OCI-LY3 (cell line): Measurements from ENCODE around the gene URI1.
"Not testable (repeated sequence)": the region's sequence is repeated elsewhere in the genome, so short reads cannot be mapped to it uniquely, and the experiment has no call there.

Source experiments
- H2AFZ ChIP-seq: fragments of 200-600, 300-600 bp; shearing (Covaris generic); 2 replicates; pipeline ENCODE4 v1.6.0; 2014; ENCODE audit warnings: antibody characterized with exemption, low read depth, low read length
- H3K27ac ChIP-seq: fragments of 200-600, 300-600 bp; sonication (generic); 2 replicates; pipeline ENCODE4 v1.5.1; 2014; ENCODE audit warnings: mild to moderate bottlenecking, low read length, moderate library complexity, mixed read lengths
- H3K27me3 ChIP-seq: fragments of 200-600, 300-600 bp; sonication (generic); 2 replicates; pipeline ENCODE4 v1.6.1; 2014; ENCODE audit warnings: low read depth, low read length, mixed read lengths
- H3K36me3 ChIP-seq: fragments of 200-600, 300-600 bp; sonication (generic); replicated peaks from 2 replicates; pipeline ENCODE3; 2014; ENCODE audit warnings: low read depth, low read length, mixed read lengths
- H3K4me1 ChIP-seq: fragments of 300-600, 200-600 bp; sonication (generic); 2 replicates; pipeline ENCODE4 v1.6.1; 2014; ENCODE audit warnings: low read length, mixed read lengths
- H3K4me2 ChIP-seq: fragments of 200-600, 300-600 bp; sonication (generic); 2 replicates; pipeline ENCODE4 v1.6.1; 2014; ENCODE audit warnings: low read length, mixed read lengths
- H3K4me3 ChIP-seq: fragments of 300-600, 200-600 bp; sonication (generic); 2 replicates; pipeline ENCODE4 v1.5.1; 2014; ENCODE audit warnings: antibody characterized with exemption, mild to moderate bottlenecking, low read length, moderate library complexity
- H3K79me2 ChIP-seq: fragments of 300-600, 200-600 bp; shearing (Covaris generic); 2 replicates; pipeline ENCODE4 v1.6.1; 2014; ENCODE audit warnings: mild to moderate bottlenecking, low read length, mixed read lengths
- H3K9ac ChIP-seq: fragments of 300-600, 200-600 bp; shearing (Covaris generic); 2 replicates; pipeline ENCODE4 v1.6.0; 2014; ENCODE audit warnings: mild to moderate bottlenecking, low read length, moderate library complexity
- H3K9me3 ChIP-seq: fragments of 200-600, 300-600 bp; shearing (Covaris generic); 2 replicates; pipeline ENCODE4 v1.6.1; 2014; ENCODE audit warnings: low read length, mixed read lengths; ENCODE audit not compliant: insufficient read depth
- H4K20me1 ChIP-seq: fragments of 200-600, 300-600 bp; sonication (generic); 2 replicates; pipeline ENCODE4 v1.6.1; 2016; ENCODE audit warnings: low read length, mixed read lengths; ENCODE audit not compliant: insufficient read depth
- EZH2phosphoT487 ChIP-seq: fragments of 200-600 bp; shearing (Covaris generic); IDR thresholded peaks from 2 replicates; pipeline ENCODE4 v1.6.1; 2018; ENCODE audit warnings: antibody characterized with exemption, mixed run types, low read depth
- TF ChIP-seq, protein P1 (sequence below): fragments of 200-600, 300-600 bp; sonication (generic); IDR thresholded peaks from 2 replicates; pipeline ENCODE4 v1.5.1; 2014; ENCODE audit warnings: antibody characterized with exemption, low read length, low read depth

The URI1 gene

DNA sequence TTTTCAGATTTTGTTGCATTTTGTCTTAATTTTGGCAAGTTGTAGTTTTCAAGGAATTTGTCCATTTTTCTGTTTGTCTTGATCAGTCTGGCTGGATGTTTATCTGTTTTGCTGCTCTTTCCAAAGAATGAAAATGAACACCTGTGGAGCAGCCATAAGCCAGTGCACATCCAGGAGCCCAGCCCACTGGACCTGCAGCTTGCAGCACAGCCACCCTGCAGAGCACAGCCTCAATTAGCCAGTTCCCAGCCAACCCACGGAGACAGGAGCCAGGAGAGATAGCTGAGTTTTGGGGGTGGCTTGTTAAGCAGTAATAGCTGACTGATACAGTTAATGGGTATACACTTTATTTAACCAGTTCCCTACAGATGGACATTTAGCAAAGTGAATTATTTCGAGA is 38.0 kb upstream of the URI1 start:
- Histone ChIP-seq H3K27me3 (no peaks in the 10 kb centered on the region; the same call in 1 of the 2 replicates), H3K4me3 (no peak overlapping the region), H3K4me1 (no peaks in the 10 kb centered on the region), H2AFZ (no peak overlapping the region), H3K79me2 (no peaks in the 10 kb centered on the region), H3K9me3 (no peaks in the 10 kb centered on the region), H3K27ac (no peak overlapping the region), H3K36me3 (no peaks in the 10 kb centered on the region), H4K20me1 (no peaks in the 10 kb centered on the region), H3K9ac (no peak overlapping the region), H3K4me2 (no peak overlapping the region)
- TF ChIP-seq, protein P1, sequence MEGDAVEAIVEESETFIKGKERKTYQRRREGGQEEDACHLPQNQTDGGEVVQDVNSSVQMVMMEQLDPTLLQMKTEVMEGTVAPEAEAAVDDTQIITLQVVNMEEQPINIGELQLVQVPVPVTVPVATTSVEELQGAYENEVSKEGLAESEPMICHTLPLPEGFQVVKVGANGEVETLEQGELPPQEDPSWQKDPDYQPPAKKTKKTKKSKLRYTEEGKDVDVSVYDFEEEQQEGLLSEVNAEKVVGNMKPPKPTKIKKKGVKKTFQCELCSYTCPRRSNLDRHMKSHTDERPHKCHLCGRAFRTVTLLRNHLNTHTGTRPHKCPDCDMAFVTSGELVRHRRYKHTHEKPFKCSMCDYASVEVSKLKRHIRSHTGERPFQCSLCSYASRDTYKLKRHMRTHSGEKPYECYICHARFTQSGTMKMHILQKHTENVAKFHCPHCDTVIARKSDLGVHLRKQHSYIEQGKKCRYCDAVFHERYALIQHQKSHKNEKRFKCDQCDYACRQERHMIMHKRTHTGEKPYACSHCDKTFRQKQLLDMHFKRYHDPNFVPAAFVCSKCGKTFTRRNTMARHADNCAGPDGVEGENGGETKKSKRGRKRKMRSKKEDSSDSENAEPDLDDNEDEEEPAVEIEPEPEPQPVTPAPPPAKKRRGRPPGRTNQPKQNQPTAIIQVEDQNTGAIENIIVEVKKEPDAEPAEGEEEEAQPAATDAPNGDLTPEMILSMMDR: no peak
- TF ChIP-seq EZH2phosphoT487: no peak

GRCh38 chr19:29908963-29909944 is 32.8 kb upstream of the URI1 start:
- Histone ChIP-seq H2AFZ (no peak overlapping the region), H4K20me1 (no peaks in the 10 kb centered on the region), H3K79me2 (no peaks in the 10 kb centered on the region), H3K4me2 (no peak overlapping the region), H3K9me3 (no peaks in the 10 kb centered on the region), H3K9ac (no peak overlapping the region), H3K36me3 (no peaks in the 10 kb centered on the region), H3K27me3 (no peaks in the 10 kb centered on the region), H3K4me1 (no peaks in the 10 kb centered on the region), H3K27ac (no peak overlapping the region), H3K4me3 (no peak overlapping the region)
- TF ChIP-seq, protein P1: no peak
- TF ChIP-seq EZH2phosphoT487: no peak

GRCh38 chr19:29914933-29915332 is 27.1 kb upstream of the URI1 start:
- no peak overlapping the region for H3K4me3 ChIP-seq
- H3K9me3 ChIP-seq: no peaks in the 10 kb centered on the region
- H3K27me3 ChIP-seq: no peaks in the 10 kb centered on the region; the same call in 1 of the 2 replicates
- no peak overlapping the region for H3K9ac ChIP-seq
- TF ChIP-seq, protein P1: no peak
- no peak for TF ChIP-seq EZH2phosphoT487
- no peaks in the 10 kb centered on the region for H3K4me1 ChIP-seq
- no peak overlapping the region for H2AFZ ChIP-seq
- no peak overlapping the region for H3K4me2 ChIP-seq
- no peaks in the 10 kb centered on the region for H3K79me2 ChIP-seq
- no peaks in the 10 kb centered on the region for H4K20me1 ChIP-seq
- no peak overlapping the region for H3K27ac ChIP-seq
- no peaks in the 10 kb centered on the region for H3K36me3 ChIP-seq

GRCh38 chr19:29915832-29916231 is 26.2 kb upstream of the URI1 start:
- not testable (repeated sequence) for H4K20me1 ChIP-seq, H3K4me3 ChIP-seq, H3K36me3 ChIP-seq, H3K27ac ChIP-seq, H3K27me3 ChIP-seq, H3K9me3 ChIP-seq, H3K4me1 ChIP-seq, H2AFZ ChIP-seq, H3K79me2 ChIP-seq, H3K9ac ChIP-seq, H3K4me2 ChIP-seq
